ENCODE measurements around the gene LRRC8B. TPM values are rescaled to one million over a fixed set of nuclear protein-coding genes. Genes with fewer than 3 reads are reported as not detected.

LRRC8B gene
- total RNA-seq, 1 donor from 2014 or later: 2.3 TPM

DNA sequence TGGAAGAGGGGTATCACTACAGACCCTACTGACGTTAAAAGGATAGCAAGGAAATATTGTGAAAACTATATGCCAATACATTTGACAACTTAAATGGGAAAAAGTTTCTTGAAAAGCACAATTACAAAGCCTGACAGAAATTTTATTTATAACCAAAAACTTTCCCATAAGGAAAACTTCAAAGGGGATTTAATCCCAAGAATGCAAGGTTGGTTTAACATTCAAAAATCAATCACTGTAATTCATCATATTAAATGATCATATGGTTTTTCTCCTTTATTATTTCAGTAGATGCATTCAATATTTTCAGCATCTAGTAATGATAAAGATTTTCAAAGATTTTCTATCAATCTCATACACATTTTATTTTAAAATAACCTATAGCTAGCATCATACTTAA is 121.6 kb downstream of the LRRC8B start:
- Mint-ChIP-seq H3K4me3 (ENCODE audit: unreplicated experiment) (no peak overlapping the region), H3K9me3 (ENCODE audit: unreplicated experiment) (peaks cover 14% of the 10 kb centered on the region), H3K36me3 (ENCODE audit: unreplicated experiment) (peaks cover 3% of the 10 kb centered on the region), H3K4me1 (ENCODE audit: unreplicated experiment) (peaks cover 13% of the 10 kb centered on the region), H3K27me3 (ENCODE audit: unreplicated experiment) (no peaks in the 10 kb centered on the region), H3K27ac (ENCODE audit: unreplicated experiment) (no peak overlapping the region)
- DNase-seq (ENCODE audit: extremely low spot score, unreplicated experiment): no peak
- TF ChIP-seq, protein P1, sequence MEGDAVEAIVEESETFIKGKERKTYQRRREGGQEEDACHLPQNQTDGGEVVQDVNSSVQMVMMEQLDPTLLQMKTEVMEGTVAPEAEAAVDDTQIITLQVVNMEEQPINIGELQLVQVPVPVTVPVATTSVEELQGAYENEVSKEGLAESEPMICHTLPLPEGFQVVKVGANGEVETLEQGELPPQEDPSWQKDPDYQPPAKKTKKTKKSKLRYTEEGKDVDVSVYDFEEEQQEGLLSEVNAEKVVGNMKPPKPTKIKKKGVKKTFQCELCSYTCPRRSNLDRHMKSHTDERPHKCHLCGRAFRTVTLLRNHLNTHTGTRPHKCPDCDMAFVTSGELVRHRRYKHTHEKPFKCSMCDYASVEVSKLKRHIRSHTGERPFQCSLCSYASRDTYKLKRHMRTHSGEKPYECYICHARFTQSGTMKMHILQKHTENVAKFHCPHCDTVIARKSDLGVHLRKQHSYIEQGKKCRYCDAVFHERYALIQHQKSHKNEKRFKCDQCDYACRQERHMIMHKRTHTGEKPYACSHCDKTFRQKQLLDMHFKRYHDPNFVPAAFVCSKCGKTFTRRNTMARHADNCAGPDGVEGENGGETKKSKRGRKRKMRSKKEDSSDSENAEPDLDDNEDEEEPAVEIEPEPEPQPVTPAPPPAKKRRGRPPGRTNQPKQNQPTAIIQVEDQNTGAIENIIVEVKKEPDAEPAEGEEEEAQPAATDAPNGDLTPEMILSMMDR (IDR thresholded peaks at IDR 0.05): no peak

Other genes starting within 250 kb of the LRRC8B start
- not detected in 2 replicates for gene GBP6, start 160.8 kb upstream of the LRRC8B start, total RNA-seq
- 3.5 and 3.8 TPM in 2 replicates for gene LRRC8C, start 108.3 kb downstream of the LRRC8B start, total RNA-seq